ENCODE measurements around the gene GRIK2. TPM values are rescaled to one million over a fixed set of nuclear protein-coding genes. Genes with fewer than 3 reads are reported as not detected.

The GRIK2 gene
- total RNA-seq, 1 experiment from 2014 or later, result 6.6 TPM

DNA sequence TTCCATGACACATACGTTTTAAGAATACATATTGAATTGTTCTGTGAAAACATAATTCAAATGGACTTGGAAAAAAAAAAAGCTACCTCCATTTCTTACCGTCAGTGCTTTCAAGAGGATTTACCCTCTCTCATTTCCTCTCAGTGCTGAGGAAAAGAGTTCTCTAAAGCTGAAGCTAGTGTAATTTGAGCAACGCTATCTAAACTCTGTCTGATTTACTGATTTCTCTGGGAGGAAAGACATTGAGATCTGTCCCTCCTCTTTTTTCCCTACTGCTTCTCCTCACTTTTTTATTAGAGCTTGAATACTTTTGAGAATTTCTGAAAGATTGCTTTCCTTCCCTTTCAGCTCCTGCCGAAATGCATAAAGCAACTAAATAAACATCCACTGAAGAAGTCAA, 41.2 kb upstream of the GRIK2 start:
- H3K4me1 ChIP-seq (ENCODE audit: control insufficient read depth, insufficient read depth, low read length), result no peaks in the 10 kb centered on the region
- no peaks in the 10 kb centered on the region for H3K9me3 ChIP-seq (ENCODE audit: control insufficient read depth, insufficient read depth, low read depth, low read length)
- H3K27ac ChIP-seq (ENCODE audit: low read length), result no peak overlapping the region
- intact Hi-C loops (cut with micrococcal nuclease; ENCODE audit: unreplicated experiment) (no loop called here), in situ Hi-C loops (cut with HindIII; ENCODE audit: low pct_unique_long_range_greater_than_20kb, low sequenced_read_pairs) (no loop called here)
- H3K27me3 ChIP-seq (ENCODE audit: control insufficient read depth, insufficient read depth, low read length), result no peaks in the 10 kb centered on the region
- no peaks in the 10 kb centered on the region for H3K36me3 ChIP-seq (ENCODE audit: control insufficient read depth, insufficient read depth, low read length)
- BruUV-seq (replicated peaks), result no TSS peak
- TF ChIP-seq TCF7L2 (IDR thresholded peaks at IDR 0.05; ENCODE audit: low read depth, low read length) (no peak), SIN3A (IDR thresholded peaks at IDR 0.05; ENCODE audit: borderline replicate concordance, insufficient read depth, low read depth, low read length) (no peak), POLR2AphosphoS5 (IDR thresholded peaks at IDR 0.05; ENCODE audit: low read depth, low read length) (no peak)
- TF ChIP-seq, protein P1, sequence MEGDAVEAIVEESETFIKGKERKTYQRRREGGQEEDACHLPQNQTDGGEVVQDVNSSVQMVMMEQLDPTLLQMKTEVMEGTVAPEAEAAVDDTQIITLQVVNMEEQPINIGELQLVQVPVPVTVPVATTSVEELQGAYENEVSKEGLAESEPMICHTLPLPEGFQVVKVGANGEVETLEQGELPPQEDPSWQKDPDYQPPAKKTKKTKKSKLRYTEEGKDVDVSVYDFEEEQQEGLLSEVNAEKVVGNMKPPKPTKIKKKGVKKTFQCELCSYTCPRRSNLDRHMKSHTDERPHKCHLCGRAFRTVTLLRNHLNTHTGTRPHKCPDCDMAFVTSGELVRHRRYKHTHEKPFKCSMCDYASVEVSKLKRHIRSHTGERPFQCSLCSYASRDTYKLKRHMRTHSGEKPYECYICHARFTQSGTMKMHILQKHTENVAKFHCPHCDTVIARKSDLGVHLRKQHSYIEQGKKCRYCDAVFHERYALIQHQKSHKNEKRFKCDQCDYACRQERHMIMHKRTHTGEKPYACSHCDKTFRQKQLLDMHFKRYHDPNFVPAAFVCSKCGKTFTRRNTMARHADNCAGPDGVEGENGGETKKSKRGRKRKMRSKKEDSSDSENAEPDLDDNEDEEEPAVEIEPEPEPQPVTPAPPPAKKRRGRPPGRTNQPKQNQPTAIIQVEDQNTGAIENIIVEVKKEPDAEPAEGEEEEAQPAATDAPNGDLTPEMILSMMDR (IDR thresholded peaks at IDR 0.05), result no peak
- TF ChIP-seq, protein P2, sequence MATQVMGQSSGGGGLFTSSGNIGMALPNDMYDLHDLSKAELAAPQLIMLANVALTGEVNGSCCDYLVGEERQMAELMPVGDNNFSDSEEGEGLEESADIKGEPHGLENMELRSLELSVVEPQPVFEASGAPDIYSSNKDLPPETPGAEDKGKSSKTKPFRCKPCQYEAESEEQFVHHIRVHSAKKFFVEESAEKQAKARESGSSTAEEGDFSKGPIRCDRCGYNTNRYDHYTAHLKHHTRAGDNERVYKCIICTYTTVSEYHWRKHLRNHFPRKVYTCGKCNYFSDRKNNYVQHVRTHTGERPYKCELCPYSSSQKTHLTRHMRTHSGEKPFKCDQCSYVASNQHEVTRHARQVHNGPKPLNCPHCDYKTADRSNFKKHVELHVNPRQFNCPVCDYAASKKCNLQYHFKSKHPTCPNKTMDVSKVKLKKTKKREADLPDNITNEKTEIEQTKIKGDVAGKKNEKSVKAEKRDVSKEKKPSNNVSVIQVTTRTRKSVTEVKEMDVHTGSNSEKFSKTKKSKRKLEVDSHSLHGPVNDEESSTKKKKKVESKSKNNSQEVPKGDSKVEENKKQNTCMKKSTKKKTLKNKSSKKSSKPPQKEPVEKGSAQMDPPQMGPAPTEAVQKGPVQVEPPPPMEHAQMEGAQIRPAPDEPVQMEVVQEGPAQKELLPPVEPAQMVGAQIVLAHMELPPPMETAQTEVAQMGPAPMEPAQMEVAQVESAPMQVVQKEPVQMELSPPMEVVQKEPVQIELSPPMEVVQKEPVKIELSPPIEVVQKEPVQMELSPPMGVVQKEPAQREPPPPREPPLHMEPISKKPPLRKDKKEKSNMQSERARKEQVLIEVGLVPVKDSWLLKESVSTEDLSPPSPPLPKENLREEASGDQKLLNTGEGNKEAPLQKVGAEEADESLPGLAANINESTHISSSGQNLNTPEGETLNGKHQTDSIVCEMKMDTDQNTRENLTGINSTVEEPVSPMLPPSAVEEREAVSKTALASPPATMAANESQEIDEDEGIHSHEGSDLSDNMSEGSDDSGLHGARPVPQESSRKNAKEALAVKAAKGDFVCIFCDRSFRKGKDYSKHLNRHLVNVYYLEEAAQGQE (IDR thresholded peaks at IDR 0.05; ENCODE audit: insufficient read depth in 1 of 2, low read depth in 2 of 2, low read length in 1 of 2), result no peak
- ChIA-PET POLR2A (no interaction called here), CTCF (no interaction called here)
- no peak overlapping the region for H3K4me3 ChIP-seq (ENCODE audit: low read depth in 2 of 2, low read length in 2 of 2)
- ATAC-seq (no peak), DNase-seq (ENCODE audit: low read depth, low spot score) (no peak)

DNA sequence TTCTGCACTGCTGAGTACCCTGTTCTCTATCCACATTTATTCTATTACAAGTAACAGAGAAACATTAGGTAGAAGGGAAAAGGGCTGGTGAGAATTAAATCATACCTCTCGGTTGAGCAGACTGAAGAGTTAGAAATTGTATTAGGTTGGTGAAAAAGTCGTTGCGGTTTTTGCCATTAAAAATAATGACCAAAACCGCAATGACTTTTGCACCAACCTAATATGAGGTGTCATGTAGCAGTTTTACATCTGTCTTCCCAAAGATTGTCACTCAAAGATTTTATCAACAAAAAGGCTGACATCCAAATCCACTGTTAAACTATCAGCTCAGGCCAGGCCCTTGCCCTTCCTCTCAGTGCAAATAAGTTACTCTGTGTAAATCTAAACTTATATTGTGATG, 28.3 kb upstream of the GRIK2 start:
- no peaks in the 10 kb centered on the region for H3K9me3 ChIP-seq (ENCODE audit: control insufficient read depth, insufficient read depth, low read depth, low read length)
- no peak for DNase-seq (ENCODE audit: low read depth, low spot score)
- ChIA-PET CTCF (no interaction called here), POLR2A (no interaction called here)
- no peaks in the 10 kb centered on the region for H3K27me3 ChIP-seq (ENCODE audit: control insufficient read depth, insufficient read depth, low read length)
- BruUV-seq (replicated peaks), result no TSS peak
- no peak for ATAC-seq
- H3K4me1 ChIP-seq (ENCODE audit: control insufficient read depth, insufficient read depth, low read length), result no peaks in the 10 kb centered on the region
- in situ Hi-C loops (cut with HindIII; ENCODE audit: low pct_unique_long_range_greater_than_20kb, low sequenced_read_pairs) (no loop called here), intact Hi-C loops (cut with micrococcal nuclease; ENCODE audit: unreplicated experiment) (no loop called here)
- TF ChIP-seq, protein P1 (IDR thresholded peaks at IDR 0.05), result no peak
- TF ChIP-seq SIN3A (IDR thresholded peaks at IDR 0.05; ENCODE audit: borderline replicate concordance, insufficient read depth, low read depth, low read length) (no peak), POLR2AphosphoS5 (IDR thresholded peaks at IDR 0.05; ENCODE audit: low read depth, low read length) (no peak), TCF7L2 (IDR thresholded peaks at IDR 0.05; ENCODE audit: low read depth, low read length) (no peak)
- TF ChIP-seq, protein P2 (IDR thresholded peaks at IDR 0.05; ENCODE audit: insufficient read depth in 1 of 2, low read depth in 2 of 2, low read length in 1 of 2), result no peak
- H3K27ac ChIP-seq (ENCODE audit: low read length), result no peak overlapping the region
- H3K4me3 ChIP-seq (ENCODE audit: low read depth in 2 of 2, low read length in 2 of 2), result no peak overlapping the region
- H3K36me3 ChIP-seq (ENCODE audit: control insufficient read depth, insufficient read depth, low read length), result no peaks in the 10 kb centered on the region
